ENCODE data around the gene MAP1B.

GRCh38 chr5:72109625-72110024 is 2.4 kb downstream of the MAP1B start:
- TF ChIP-seq, protein P1, sequence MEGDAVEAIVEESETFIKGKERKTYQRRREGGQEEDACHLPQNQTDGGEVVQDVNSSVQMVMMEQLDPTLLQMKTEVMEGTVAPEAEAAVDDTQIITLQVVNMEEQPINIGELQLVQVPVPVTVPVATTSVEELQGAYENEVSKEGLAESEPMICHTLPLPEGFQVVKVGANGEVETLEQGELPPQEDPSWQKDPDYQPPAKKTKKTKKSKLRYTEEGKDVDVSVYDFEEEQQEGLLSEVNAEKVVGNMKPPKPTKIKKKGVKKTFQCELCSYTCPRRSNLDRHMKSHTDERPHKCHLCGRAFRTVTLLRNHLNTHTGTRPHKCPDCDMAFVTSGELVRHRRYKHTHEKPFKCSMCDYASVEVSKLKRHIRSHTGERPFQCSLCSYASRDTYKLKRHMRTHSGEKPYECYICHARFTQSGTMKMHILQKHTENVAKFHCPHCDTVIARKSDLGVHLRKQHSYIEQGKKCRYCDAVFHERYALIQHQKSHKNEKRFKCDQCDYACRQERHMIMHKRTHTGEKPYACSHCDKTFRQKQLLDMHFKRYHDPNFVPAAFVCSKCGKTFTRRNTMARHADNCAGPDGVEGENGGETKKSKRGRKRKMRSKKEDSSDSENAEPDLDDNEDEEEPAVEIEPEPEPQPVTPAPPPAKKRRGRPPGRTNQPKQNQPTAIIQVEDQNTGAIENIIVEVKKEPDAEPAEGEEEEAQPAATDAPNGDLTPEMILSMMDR (IDR thresholded peaks at IDR 0.05; ENCODE audit: low read depth, low read length, missing input control) = no peak
- TF ChIP-seq REST (IDR thresholded peaks at IDR 0.05) = no peak
